ENCODE measurements around the gene PMS1.
A peak's percentile ranks its signal among the peaks of the same experiment; 100 is the strongest.

PMS1 gene

GRCh38 chr2:189797902-189798301 lies 13.7 kb downstream of the PMS1 start:
- no peak for TF ChIP-seq CTCF (IDR thresholded peaks at IDR 0.05; ENCODE audit: insufficient read depth, low read length, poor library complexity, severe bottlenecking)
- no peak for TF ChIP-seq EZH2phosphoT487 (conservative IDR thresholded peaks at IDR 0.05; ENCODE audit: low read length)
- H3K36me3 ChIP-seq (ENCODE audit: low read length): peaks cover 54% of the 10 kb centered on the region

GRCh38 chr2:189798312-189799029 lies 14.2 kb downstream of the PMS1 start:
- Histone ChIP-seq H3K36me3 (ENCODE audit: low read length) (peaks cover 55% of the 10 kb centered on the region), H2AFZ (ENCODE audit: low read depth, low read length, severe bottlenecking) (no peak overlapping the region), H3F3A (ENCODE audit: insufficient read depth) (0 out of 2 replicates have a peak, but pooled peaks cover 8% of the 10 kb centered on the region), H3K4me2 (ENCODE audit: low read depth, low read length, poor library complexity, severe bottlenecking) (no peak overlapping the region), H3K27ac (ENCODE audit: low read depth, low read length) (no peak overlapping the region), H3K4me3 (ENCODE audit: insufficient read depth, low read length, poor library complexity, severe bottlenecking) (no peak overlapping the region), H4K20me1 (ENCODE audit: low read depth, low read length) (no peaks in the 10 kb centered on the region), H3K9ac (ENCODE audit: low read length) (no peak overlapping the region), H3K9me3 (ENCODE audit: insufficient read depth, low read length) (no peaks in the 10 kb centered on the region), H3K27me3 (ENCODE audit: low read length) (no peaks in the 10 kb centered on the region), H3K79me2 (ENCODE audit: insufficient read depth, low read length) (peaks cover 31% of the 10 kb centered on the region), H3K9me2 (replicated peaks; ENCODE audit: insufficient read depth, low read length) (no peaks in the 10 kb centered on the region)
- TF ChIP-seq EZH2phosphoT487 (conservative IDR thresholded peaks at IDR 0.05; ENCODE audit: low read length) (no peak), CTCF (IDR thresholded peaks at IDR 0.05; ENCODE audit: insufficient read depth, low read length, poor library complexity, severe bottlenecking) (peak; percentile 53)

More at GRCh38 chr2:189797902-189798301, 13.7 kb downstream of the PMS1 start:
- no peaks in the 10 kb centered on the region for H3K9me2 ChIP-seq (replicated peaks; ENCODE audit: insufficient read depth, low read length)
- H3F3A ChIP-seq (ENCODE audit: insufficient read depth): 0 out of 2 replicates have a peak, but pooled peaks cover 10% of the 10 kb centered on the region
- no peak overlapping the region for H3K4me2 ChIP-seq (ENCODE audit: low read depth, low read length, poor library complexity, severe bottlenecking)
- no peak overlapping the region for H3K4me3 ChIP-seq (ENCODE audit: insufficient read depth, low read length, poor library complexity, severe bottlenecking)
- H3K9ac ChIP-seq (ENCODE audit: low read length): no peak overlapping the region
- no peaks in the 10 kb centered on the region for H3K27me3 ChIP-seq (ENCODE audit: low read length)
- H3K79me2 ChIP-seq (ENCODE audit: insufficient read depth, low read length): peaks cover 31% of the 10 kb centered on the region
- no peak overlapping the region for H3K27ac ChIP-seq (ENCODE audit: low read depth, low read length)
- no peaks in the 10 kb centered on the region for H4K20me1 ChIP-seq (ENCODE audit: low read depth, low read length)
- H2AFZ ChIP-seq (ENCODE audit: low read depth, low read length, severe bottlenecking): no peak overlapping the region
- H3K9me3 ChIP-seq (ENCODE audit: insufficient read depth, low read length): no peaks in the 10 kb centered on the region

- H3K9me3 ChIP-seq (ENCODE audit: insufficient read depth, low read length): no peaks in the 10 kb centered on the region
- H3K9ac ChIP-seq (ENCODE audit: low read length): no peak overlapping the region
- H3K4me2 ChIP-seq (ENCODE audit: low read depth, low read length, poor library complexity, severe bottlenecking): no peak overlapping the region
- H4K20me1 ChIP-seq (ENCODE audit: low read depth, low read length): no peaks in the 10 kb centered on the region
- H3K4me3 ChIP-seq (ENCODE audit: insufficient read depth, low read length, poor library complexity, severe bottlenecking): no peak overlapping the region
- H3F3A ChIP-seq (ENCODE audit: insufficient read depth): 0 out of 2 replicates have a peak, but pooled peaks cover 4% of the 10 kb centered on the region
- H3K27ac ChIP-seq (ENCODE audit: low read depth, low read length): no peak overlapping the region
- no peaks in the 10 kb centered on the region for H3K27me3 ChIP-seq (ENCODE audit: low read length)
- no peak overlapping the region for H2AFZ ChIP-seq (ENCODE audit: low read depth, low read length, severe bottlenecking)
- H3K79me2 ChIP-seq (ENCODE audit: insufficient read depth, low read length): peaks cover 31% of the 10 kb centered on the region
- peaks cover 54% of the 10 kb centered on the region for H3K36me3 ChIP-seq (ENCODE audit: low read length)
- no peaks in the 10 kb centered on the region for H3K9me2 ChIP-seq (replicated peaks; ENCODE audit: insufficient read depth, low read length)
- TF ChIP-seq CTCF (IDR thresholded peaks at IDR 0.05; ENCODE audit: insufficient read depth, low read length, poor library complexity, severe bottlenecking): no peak
- no peak for TF ChIP-seq EZH2phosphoT487 (conservative IDR thresholded peaks at IDR 0.05; ENCODE audit: low read length)
These were observed 14.7 kb downstream of the PMS1 start for GRCh38 chr2:189799030-189799331.
